Muscle of arm (tissue), 12 donors: ENCODE data around the gene NAP1L1. TPM values are rescaled to one million over a fixed set of nuclear protein-coding genes. Genes with fewer than 3 reads are reported as not detected.

Experiments
- DNase-seq: peaks from one replicate; pipeline ENCODE4 v3.0.0-alpha.2; 2013
- polyA plus RNA-seq, 12 donors: library from polyadenylated mRNA; unstranded; fragments of 120-200 nt; gene quantifications; one replicate each; pipeline ENCODE4 v1.2.1, GENCODE V29; 2013; ENCODE audit not compliant: insufficient read length in 12 of 12

Gene NAP1L1
- polyA plus RNA-seq, 12 donors, result 159 to 774 (median 494) TPM

GRCh38 chr12:76023069-76023690, 61.3 kb downstream of the NAP1L1 start:
- no peak for DNase-seq

- no peak for DNase-seq
Observed at GRCh38 chr12:76022506-76022905, 62.0 kb downstream of the NAP1L1 start.

DNA sequence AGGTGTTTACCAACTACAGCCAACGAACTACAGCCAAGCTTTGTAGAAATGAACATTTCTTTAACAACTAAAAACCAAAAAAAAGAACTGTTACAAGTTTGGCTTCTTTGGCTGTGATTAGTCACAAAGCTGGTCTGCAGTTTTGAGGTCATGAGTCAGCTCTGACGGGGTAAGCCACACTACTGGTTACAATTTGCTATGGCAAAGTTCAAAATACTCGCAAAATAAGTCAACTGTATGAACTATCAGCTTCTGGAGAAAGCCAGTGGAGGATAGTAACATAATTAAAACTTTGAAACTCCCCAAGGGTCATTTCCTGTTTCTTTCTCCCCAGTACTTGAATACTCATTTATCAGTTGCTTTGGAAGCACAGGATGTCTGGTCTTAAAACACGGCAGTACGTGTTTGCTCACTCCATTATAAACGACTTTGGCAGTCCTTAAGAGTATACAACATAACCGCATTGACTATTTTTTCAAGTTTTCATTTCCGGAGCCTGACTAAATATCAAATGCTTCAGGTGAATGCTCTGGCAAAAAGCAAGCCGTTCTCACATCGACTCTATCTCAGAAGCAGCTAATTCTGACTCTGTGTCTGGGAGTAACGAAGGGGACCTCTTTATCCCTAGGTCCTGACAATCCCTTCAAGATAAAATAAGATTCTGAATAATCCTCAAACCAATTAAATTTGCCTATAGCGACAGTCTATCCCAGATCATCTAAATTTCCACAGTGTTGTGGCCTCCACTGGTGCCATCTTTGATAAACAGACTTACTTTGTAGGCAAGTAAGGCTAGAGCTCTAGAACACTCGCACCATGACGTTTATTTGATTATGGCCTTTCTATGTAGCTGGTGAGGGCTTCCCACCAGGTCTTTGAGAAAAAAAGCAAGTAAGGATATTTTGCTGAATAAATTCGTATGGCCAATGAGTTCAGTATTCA, 63.5 kb downstream of the NAP1L1 start:
- no peak for DNase-seq

GRCh38 chr12:76020281-76020680, 64.2 kb downstream of the NAP1L1 start:
- no peak for DNase-seq

DNA sequence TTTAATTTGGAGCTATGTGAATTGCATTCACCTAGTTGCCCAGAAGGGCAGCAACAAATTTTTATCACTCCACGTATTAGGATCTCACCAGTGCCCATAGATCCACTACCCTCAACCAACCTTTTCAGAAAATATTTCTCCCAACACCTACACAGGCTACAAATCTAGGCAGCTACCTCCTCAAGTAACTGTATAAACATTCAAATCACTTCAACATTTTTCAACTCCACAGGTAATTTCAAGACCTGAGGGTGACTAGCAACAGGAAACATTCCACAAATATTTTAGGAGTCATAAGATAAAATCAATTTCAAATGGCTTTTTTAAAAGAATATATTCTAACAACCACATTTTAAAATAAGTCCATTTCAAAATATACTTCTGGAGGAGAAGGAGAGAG, 65.8 kb downstream of the NAP1L1 start:
- DNase-seq, result no peak

GRCh38 chr12:76018111-76018510, 66.4 kb downstream of the NAP1L1 start:
- DNase-seq, result no peak

DNA sequence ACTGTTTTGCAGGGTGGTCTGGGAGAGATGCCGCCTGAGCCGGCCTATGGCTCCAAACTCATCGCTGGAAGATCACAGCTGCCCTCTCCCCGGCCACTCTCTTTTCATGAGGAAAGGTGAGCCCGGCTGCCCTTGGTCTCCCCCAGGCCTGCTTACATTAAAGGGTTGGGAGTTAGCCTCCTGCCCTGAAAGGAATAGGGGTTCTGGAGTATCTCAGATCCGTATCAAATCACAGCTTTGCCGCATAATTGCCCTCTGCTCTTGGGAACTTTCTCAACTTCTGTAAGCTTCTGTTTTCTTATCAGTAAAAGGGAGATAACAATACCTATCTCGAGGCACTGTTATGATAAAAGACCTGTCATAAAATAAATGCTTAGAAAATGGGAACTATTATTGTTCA, 70.5 kb downstream of the NAP1L1 start:
- no peak for DNase-seq

DNA sequence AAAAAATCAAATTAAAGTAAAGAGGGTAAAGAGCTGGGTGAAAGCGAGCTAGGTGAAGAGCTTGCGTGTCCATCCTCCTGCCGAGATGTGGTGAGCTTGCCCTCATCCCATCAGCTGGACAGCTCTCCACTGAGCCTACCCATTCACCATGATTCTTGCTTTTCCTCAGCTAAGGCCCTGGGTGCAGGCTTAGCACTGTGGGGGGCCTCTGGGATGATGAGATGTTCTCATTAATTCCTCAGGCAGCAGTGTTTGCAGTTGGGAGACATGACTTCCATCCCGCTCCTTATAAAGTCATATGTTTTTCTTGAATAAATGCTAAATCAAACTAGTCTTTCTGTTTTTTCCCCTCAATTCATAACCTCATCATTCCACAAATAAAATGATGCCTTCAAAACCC, 70.9 kb downstream of the NAP1L1 start:
- no peak for DNase-seq

DNA sequence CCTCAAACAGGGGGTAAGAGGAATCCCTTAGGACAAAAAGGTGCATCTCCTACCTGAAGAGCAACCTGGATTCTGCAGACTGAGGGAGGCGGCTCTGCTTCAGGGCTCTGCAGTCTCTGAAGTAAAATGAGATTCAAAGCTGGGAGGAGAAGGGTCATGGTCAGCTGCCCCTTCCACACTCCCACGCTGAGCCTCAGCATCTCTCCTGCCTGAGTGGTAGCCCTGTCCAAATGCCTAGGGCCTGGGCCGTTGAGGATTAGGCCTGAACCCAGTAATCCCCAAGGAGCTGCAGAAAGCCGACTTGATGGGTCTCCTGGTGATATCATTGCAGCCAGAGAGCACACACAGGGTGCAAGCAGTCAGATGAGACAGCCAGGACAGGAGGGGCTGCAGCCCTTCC, 71.8 kb downstream of the NAP1L1 start:
- DNase-seq, result no peak

- DNase-seq, result no peak
Observed at GRCh38 chr12:76010732-76011458, 73.6 kb downstream of the NAP1L1 start.

DNA sequence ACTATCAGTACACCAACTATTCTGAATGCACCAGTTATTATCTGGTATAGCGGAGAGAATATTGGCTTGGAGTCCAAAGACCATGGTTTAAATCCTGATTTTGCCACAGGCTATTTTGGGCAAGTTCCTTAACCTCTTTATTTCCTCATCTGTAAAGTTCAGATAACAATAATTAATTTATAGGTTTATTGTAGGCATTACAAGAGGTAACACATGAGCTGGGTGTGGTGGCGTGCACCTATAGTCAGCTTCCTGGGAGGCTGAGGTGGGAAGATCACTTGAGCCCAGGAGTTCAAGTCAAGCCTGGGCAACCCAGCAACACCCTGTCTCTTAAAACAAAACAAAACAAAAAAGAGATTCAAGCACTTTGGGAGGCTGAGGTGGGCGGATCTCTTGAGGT, 76.1 kb downstream of the NAP1L1 start:
- no peak for DNase-seq

- DNase-seq, result no peak
Observed at GRCh38 chr12:76007640-76008039, 76.8 kb downstream of the NAP1L1 start.

GRCh38 chr12:76006028-76006925, 78.2 kb downstream of the NAP1L1 start:
- DNase-seq, result no peak

DNA sequence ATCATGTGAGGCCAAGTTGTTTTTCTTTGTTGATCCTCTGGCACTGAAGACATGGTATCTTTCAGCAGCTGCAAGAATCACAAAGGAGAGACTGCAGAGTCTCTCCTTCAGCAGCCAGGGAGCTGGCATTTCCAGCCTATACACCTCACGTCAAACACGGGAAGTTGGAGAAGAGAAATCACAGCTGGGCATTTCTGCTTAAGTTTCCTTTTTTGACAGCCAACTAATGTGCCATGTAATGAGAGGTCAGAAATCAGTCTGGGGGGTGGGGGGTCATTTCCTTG, 81.2 kb downstream of the NAP1L1 start:
- no peak for DNase-seq

DNA sequence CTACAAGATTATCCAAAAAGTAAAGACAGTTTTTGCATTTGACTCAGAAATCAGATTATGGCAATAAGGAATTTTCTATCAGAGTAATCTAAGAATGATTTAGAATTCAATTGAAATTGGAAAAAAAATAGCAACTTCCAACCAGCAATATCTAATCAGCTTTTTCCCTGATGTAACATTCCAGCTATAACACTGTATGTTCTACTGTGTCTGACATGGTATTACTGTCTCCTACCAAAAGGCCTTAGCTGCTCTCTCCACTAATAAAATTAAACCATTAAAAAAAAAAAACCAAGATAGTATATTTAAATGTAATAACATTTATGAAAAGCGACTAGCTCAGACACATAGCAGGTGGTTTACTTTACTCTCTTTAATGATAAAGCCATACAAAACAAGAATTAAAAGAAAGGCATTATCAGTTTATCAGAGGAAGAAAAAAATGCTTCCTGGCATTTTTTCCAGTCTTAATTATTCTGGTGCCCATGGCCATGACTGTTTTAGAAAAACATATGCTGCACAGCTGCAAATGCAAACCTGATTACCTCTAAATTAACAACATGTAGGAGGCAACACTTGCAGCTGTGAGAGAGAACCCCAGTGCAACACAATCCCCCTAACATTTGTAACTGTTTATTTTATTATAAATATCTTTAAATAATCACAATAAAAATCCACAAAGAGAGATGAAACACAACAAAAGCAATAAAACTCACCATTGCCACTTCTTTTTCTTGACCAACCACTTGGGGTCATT, 81.7 kb downstream of the NAP1L1 start:
- no peak for DNase-seq

DNA sequence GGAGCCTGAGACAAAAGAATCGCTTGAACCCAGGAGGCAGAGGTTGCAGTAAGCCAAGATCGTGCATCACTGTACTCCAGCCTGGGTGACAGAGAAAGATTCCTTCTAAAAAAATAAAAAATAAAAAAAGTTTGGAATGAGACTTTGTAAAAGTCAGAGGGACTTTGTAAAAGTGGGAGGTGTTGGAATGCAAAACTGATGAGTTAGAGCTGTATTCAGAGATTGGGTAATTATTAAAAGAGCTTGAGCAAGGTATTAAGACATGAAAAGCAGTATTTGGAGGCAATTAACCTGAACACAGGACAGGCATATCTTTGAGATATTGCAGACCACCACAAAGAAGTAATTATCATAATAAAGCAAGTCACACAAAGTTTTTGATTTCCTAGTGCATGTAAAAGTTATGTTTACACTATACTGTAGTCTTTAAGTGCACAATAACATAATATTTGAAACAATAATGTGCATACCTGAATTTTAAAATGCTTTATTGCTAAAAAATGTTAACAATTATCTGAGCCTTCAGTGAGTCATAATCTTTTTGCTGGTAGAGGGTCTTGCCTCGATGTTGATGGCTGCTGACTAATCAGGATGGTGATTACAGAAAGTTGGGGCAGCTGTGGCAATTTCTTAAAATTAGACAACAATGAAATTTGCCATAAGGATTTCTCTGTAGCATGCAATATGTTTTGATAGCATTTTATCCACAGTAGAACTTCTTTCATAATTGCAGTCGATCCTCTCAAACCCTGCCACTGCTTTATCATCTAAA, 86.0 kb downstream of the NAP1L1 start:
- DNase-seq, result no peak

DNA sequence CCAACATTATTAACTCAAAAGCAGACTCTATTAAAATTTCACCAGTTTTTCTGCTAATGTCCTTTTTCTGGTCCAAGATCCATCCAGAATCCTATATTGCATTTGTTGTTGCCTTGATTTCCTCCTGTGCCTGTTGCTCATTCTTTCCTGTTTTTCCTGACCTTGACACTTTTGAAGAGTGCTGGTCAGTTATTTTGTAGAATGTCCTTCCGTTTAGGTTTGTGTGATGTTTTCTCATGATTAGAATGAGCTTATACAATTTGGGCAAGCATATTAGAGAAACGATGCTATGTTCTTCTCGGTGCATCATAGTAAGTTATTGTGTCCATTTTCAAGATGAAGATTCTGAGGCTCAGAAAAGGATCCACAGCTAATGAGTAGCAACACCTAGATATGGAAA, 86.8 kb downstream of the NAP1L1 start:
- no peak for DNase-seq

- peak; percentile 56 for DNase-seq
Observed at GRCh38 chr12:75996861-75997447, 87.5 kb downstream of the NAP1L1 start.

- DNase-seq, result no peak
Observed at GRCh38 chr12:75995691-75996090, 88.8 kb downstream of the NAP1L1 start.
